HepG2 (cell line): ENCODE data around the gene RMND5A. TPM values are rescaled to one million over a fixed set of nuclear protein-coding genes. Genes with fewer than 3 reads are reported as not detected.
"Not testable (repeated sequence)": the region's sequence is repeated elsewhere in the genome, so short reads cannot be mapped to it uniquely, and the experiment has no call there.

Experiments
- ASH2L ChIP-seq: fragments of 300-600, 200-600 bp; sonication (generic); IDR thresholded peaks from 2 replicates; pipeline ENCODE4 v1.7.0; 2017; ENCODE audit warnings: low read depth, mild to moderate bottlenecking, moderate library complexity, mixed read lengths, low read length; ENCODE audit not compliant: insufficient read length
- CBFB ChIP-seq: sonication (generic); formaldehyde crosslinking; IDR thresholded peaks from 2 replicates; pipeline ENCODE4 v1.4.0; 2020; ENCODE audit warnings: missing genetic modification reagents
- DRAP1 ChIP-seq: IDR thresholded peaks from 2 replicates; pipeline ENCODE4 v1.6.1; 2016; ENCODE audit warnings: missing genetic modification reagents, missing compliant biosample characterization
- EP300 ChIP-seq, 3 experiments: sonication (generic) in 1 of 3; formaldehyde crosslinking in 1 of 3; IDR thresholded peaks; 2 replicates each; pipeline versions ENCODE4 v1.5.1 to v1.6.1; 2011 to 2020; ENCODE audit warnings: low read depth in 2 of 3, low read length in 2 of 3, borderline replicate concordance in 1 of 3, improper control_type of control experiment in 1 of 3, mild to moderate bottlenecking in 1 of 3, missing genetic modification reagents in 1 of 3, moderate library complexity in 1 of 3
- FOSL2 ChIP-seq: sonication (generic); formaldehyde crosslinking; IDR thresholded peaks from 2 replicates; pipeline ENCODE4 v1.4.0; 2020; ENCODE audit warnings: missing genetic modification reagents
- GABPB1 ChIP-seq: IDR thresholded peaks from 2 replicates; pipeline ENCODE4 v1.6.1; 2016; ENCODE audit warnings: mild to moderate bottlenecking, missing genetic modification reagents, moderate library complexity, missing compliant biosample characterization
- HBP1 ChIP-seq: IDR thresholded peaks from 2 replicates; pipeline ENCODE4 v1.6.1; 2016; ENCODE audit warnings: low read depth, control low read depth
- HOMEZ ChIP-seq: IDR thresholded peaks from 2 replicates; pipeline ENCODE4 v1.6.1; 2016; ENCODE audit warnings: low read depth
- KLF11 ChIP-seq: IDR thresholded peaks from 2 replicates; pipeline ENCODE4 v1.6.1; 2016; ENCODE audit warnings: missing compliant biosample characterization
- MEIS2 ChIP-seq: sonication (generic); formaldehyde crosslinking; IDR thresholded peaks from 2 replicates; pipeline ENCODE4 v1.9.0; 2021; ENCODE audit warnings: mild to moderate bottlenecking, missing genetic modification reagents
- MIER3 ChIP-seq: IDR thresholded peaks from 2 replicates; pipeline ENCODE4 v1.6.1; 2016; ENCODE audit warnings: missing compliant biosample characterization, borderline replicate concordance
- NFYC ChIP-seq: IDR thresholded peaks from 2 replicates; pipeline ENCODE4 v1.6.1; 2016; ENCODE audit warnings: missing genetic modification reagents, missing compliant biosample characterization
- NR2F6 ChIP-seq, 2 experiments: IDR thresholded peaks; 2 replicates each; pipeline ENCODE4 v1.6.1; 2016; ENCODE audit warnings: antibody characterized with exemption in 1 of 2, mild to moderate bottlenecking in 1 of 2
- POLR2A ChIP-seq, 2 experiments: IDR thresholded peaks; 2 replicates each; pipeline ENCODE4 v1.6.1; 2011; ENCODE audit warnings: low read depth in 2 of 2, low read length in 2 of 2, mild to moderate bottlenecking in 1 of 2, moderate library complexity in 1 of 2; ENCODE audit not compliant: insufficient read depth in 1 of 2
- RBFOX2 ChIP-seq: fragments of 200-400 bp; formaldehyde crosslinking; IDR thresholded peaks from 2 replicates; pipeline ENCODE4 v1.6.1; 2017; ENCODE audit warnings: low read depth, mild to moderate bottlenecking, low read length
- SIN3A ChIP-seq: IDR thresholded peaks from 2 replicates; pipeline ENCODE4 v1.6.1; 2011; ENCODE audit warnings: low read depth, mild to moderate bottlenecking, control low read depth, low read length, borderline replicate concordance
- SOX5 ChIP-seq: IDR thresholded peaks from 2 replicates; pipeline ENCODE4 v1.6.1; 2016; ENCODE audit warnings: borderline replicate concordance
- TAF1 ChIP-seq: sonication (generic); formaldehyde crosslinking; IDR thresholded peaks from 2 replicates; pipeline ENCODE4 v1.4.0; 2020; ENCODE audit warnings: missing genetic modification reagents
- UBTF ChIP-seq: sonication (generic); formaldehyde crosslinking; IDR thresholded peaks from 2 replicates; pipeline ENCODE4 v1.4.0; 2020; ENCODE audit warnings: mild to moderate bottlenecking, missing genetic modification reagents
- ZKSCAN8 ChIP-seq: IDR thresholded peaks from 2 replicates; pipeline ENCODE4 v1.6.1; 2016; ENCODE audit warnings: borderline replicate concordance, missing genetic modification reagents, missing compliant biosample characterization
- ZNF124 ChIP-seq: sonication (generic); formaldehyde crosslinking; IDR thresholded peaks from 2 replicates; pipeline ENCODE4 v1.4.0; 2020; ENCODE audit warnings: missing genetic modification reagents
- ZNF580 ChIP-seq: IDR thresholded peaks from 2 replicates; pipeline ENCODE4 v1.6.1; 2016; ENCODE audit warnings: low read depth, borderline replicate concordance
- polyA plus RNA-seq, 8 experiments: library from polyadenylated mRNA; depleted of rRNA in 3 of 8; stranded (reverse) in 7 of 8; unstranded in 1 of 8; fragments of >200 nt; fragmentation: Illumina TruSeq in 4 of 8; extraction: Trizol in 4 of 8; gene quantifications; 2 replicates each; pipeline versions ENCODE4 v1.2.1 to v1.2.3, GENCODE V29; 2011 to 2016; ENCODE audit warnings: low read depth in 4 of 8, missing spikeins in 1 of 8, mixed read lengths in 1 of 8; ENCODE audit not compliant: insufficient read depth in 1 of 8
- total RNA-seq, 5 experiments: library from RNA; depleted of rRNA; stranded (reverse); fragments of >200 nt; fragmentation: Illumina TruSeq; extraction: Trizol; gene quantifications; 2 replicates each; pipeline ENCODE4 v1.2.3, GENCODE V29; 2016; ENCODE audit warnings: low read depth in 1 of 5

Gene RMND5A
- total and polyA plus RNA-seq, 2 of the 13 experiments (the other 11 are each of a cell fraction or from before 2014, with no cell fraction given), result 31.0 to 66.4 TPM

- 0 out of 2 replicates have a peak, but pooled peaks have one; percentile 9 for TF ChIP-seq ZNF124 (CRISPR knock-in tag)
- TF ChIP-seq DRAP1 (CRISPR knock-in tag), result peak; percentile 66; the same call in 1 of the 2 replicates
- TF ChIP-seq GABPB1 (CRISPR knock-in tag), result peak; percentile 82
- peak; percentile 33 for TF ChIP-seq ASH2L
- 0 out of 2 replicates have a peak, but pooled peaks have one; percentile 27 for TF ChIP-seq KLF11
- peak; percentile 84 for TF ChIP-seq NFYC (CRISPR knock-in tag)
- TF ChIP-seq ZNF580 (CRISPR knock-in tag), result peak; percentile 86; the same call in 1 of the 2 replicates
- TF ChIP-seq CBFB (CRISPR knock-in tag), result peak; percentile 65
- peak; percentile 40 to 71; a peak in 3 of 4 replicates for TF ChIP-seq POLR2A (IDR thresholded peaks at IDR 0.05; ENCODE audit: insufficient read depth in 1 of 2, low read depth in 2 of 2, low read length in 2 of 2)
- peak; percentile 80 for TF ChIP-seq TAF1 (CRISPR knock-in tag)
- TF ChIP-seq ZKSCAN8 (CRISPR knock-in tag), result peak; percentile 37; the same call in 1 of the 2 replicates
- TF ChIP-seq HBP1 (CRISPR knock-in tag), result peak; percentile 74
- TF ChIP-seq UBTF (CRISPR knock-in tag), result peak; percentile 57; the same call in 1 of the 2 replicates
- peak; percentile 26 for TF ChIP-seq FOSL2 (CRISPR knock-in tag)
- 0 out of 2 replicates have a peak, but pooled peaks have one; percentile 13 for TF ChIP-seq MIER3 (CRISPR knock-in tag)
- peak; percentile 51; the same call in 1 of the 2 replicates for TF ChIP-seq HOMEZ (CRISPR knock-in tag)
- TF ChIP-seq NR2F6 (IDR thresholded peaks at IDR 0.05); EP300 (CRISPR knock-in tag; IDR thresholded peaks at IDR 0.05; ENCODE audit: borderline replicate concordance): not testable (repeated sequence)
- TF ChIP-seq NR2F6 (CRISPR knock-in tag; IDR thresholded peaks at IDR 0.05), result peak; percentile 47; the same call in 1 of the 2 replicates
- TF ChIP-seq SIN3A, result peak; percentile 49; the same call in 1 of the 2 replicates
- peak; percentile 82 for TF ChIP-seq RBFOX2
- TF ChIP-seq SOX5 (CRISPR knock-in tag), result 0 out of 2 replicates have a peak, but pooled peaks have one; percentile 8
- 0 out of 4 replicates have a peak, but pooled peaks of 1 of the 2 experiments have one; percentile 7 for TF ChIP-seq EP300 (IDR thresholded peaks at IDR 0.05; ENCODE audit: low read depth in 2 of 2, low read length in 2 of 2)
- peak; percentile 43; the same call in 1 of the 2 replicates for TF ChIP-seq MEIS2 (CRISPR knock-in tag)
Observed at GRCh38 chr2:86719637-86720539, at the start of gene RMND5A (continued).
